Measurements from ENCODE around the gene TMC4. TPM values are rescaled to one million over a fixed set of nuclear protein-coding genes. Genes with fewer than 3 reads are reported as not detected.

The TMC4 gene
- polyA plus RNA-seq, 1 donor (not counting 4 experiments of a cell fraction or from before 2014, with no cell fraction given) = 1.5 TPM

DNA sequence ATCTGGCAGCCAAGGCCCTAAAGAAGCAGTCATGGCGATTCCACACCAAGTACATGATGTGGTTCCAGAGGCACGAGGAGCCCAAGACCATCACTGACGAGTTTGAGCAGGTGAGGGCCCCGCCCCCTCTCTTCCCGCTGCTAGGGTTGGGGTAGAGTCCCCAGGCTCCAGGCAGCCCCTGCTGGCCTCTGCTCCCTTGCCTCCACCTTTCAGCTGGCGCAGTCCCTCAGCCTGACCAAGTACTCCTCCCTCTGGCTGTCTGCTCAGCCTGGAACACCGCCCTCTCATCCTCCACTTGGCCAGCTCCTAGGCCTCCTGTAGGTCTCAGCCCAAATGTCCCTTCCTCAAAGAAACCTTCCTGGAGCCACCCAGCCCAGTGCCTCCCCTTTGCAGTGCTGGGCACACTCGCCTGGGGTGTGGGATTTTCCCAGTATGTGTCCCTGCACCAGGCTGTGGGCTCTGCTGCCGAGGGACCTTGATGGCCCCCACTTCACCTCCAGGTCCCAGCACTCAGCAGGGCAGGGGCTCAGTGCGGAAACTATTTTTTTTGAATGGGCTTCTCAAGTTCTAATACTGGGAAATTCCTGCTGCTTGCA is 19.1 kb downstream of the TMC4 start:
- TF ChIP-seq, protein P1, sequence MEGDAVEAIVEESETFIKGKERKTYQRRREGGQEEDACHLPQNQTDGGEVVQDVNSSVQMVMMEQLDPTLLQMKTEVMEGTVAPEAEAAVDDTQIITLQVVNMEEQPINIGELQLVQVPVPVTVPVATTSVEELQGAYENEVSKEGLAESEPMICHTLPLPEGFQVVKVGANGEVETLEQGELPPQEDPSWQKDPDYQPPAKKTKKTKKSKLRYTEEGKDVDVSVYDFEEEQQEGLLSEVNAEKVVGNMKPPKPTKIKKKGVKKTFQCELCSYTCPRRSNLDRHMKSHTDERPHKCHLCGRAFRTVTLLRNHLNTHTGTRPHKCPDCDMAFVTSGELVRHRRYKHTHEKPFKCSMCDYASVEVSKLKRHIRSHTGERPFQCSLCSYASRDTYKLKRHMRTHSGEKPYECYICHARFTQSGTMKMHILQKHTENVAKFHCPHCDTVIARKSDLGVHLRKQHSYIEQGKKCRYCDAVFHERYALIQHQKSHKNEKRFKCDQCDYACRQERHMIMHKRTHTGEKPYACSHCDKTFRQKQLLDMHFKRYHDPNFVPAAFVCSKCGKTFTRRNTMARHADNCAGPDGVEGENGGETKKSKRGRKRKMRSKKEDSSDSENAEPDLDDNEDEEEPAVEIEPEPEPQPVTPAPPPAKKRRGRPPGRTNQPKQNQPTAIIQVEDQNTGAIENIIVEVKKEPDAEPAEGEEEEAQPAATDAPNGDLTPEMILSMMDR (optimal IDR thresholded peaks at IDR 0.05 in 1 of 3, IDR thresholded peaks at IDR 0.05 in 1 of 3, conservative IDR thresholded peaks at IDR 0.05 in 1 of 3; ENCODE audit: extremely low read depth in 1 of 3, insufficient read depth in 2 of 3, low read length in 3 of 3) = no peak
- H3K4me3 ChIP-seq (ENCODE audit: control insufficient read depth in 2 of 3, extremely low read depth in 1 of 3, insufficient read depth in 2 of 3, low read depth in 1 of 3, low read length in 3 of 3) = no peak overlapping the region
- peaks cover 6% of the 10 kb centered on the region for H3K79me2 ChIP-seq (ENCODE audit: control insufficient read depth, insufficient read depth, low read length)
- no peak overlapping the region for H3K9ac ChIP-seq (ENCODE audit: control insufficient read depth, extremely low read depth, insufficient read depth, low read length)
- no peaks in the 10 kb centered on the region for H3K27me3 ChIP-seq (ENCODE audit: control insufficient read depth, extremely low read depth, insufficient read depth, low read length)
- H3K4me1 ChIP-seq (ENCODE audit: control insufficient read depth, extremely low read depth, insufficient read depth, low read length) = peaks cover 9% of the 10 kb centered on the region
- dilution Hi-C loops (cut with MboI; ENCODE audit: extremely low pct_ligation_motif_present, low sequenced_read_pairs) = no loop called here
- no peak overlapping the region for H3K4me2 ChIP-seq (ENCODE audit: control insufficient read depth, extremely low read depth, insufficient read depth, low read depth, low read length)
- H3K9me3 ChIP-seq (ENCODE audit: control insufficient read depth, low read depth, low read length) = no peaks in the 10 kb centered on the region
- H3K36me3 ChIP-seq (ENCODE audit: control insufficient read depth in 2 of 2, extremely low read depth in 1 of 2, insufficient read depth in 2 of 2, low read length in 2 of 2) = peaks cover 46 to 54% of the 10 kb centered on the region in 2 experiments
- FAIRE-seq (no peak), DNase-seq (ENCODE audit: low read depth, low spot score) (no peak)
- peaks cover 9% of the 10 kb centered on the region for H4K20me1 ChIP-seq (ENCODE audit: control insufficient read depth, extremely low read depth, insufficient read depth, low read length)
- H3K9me1 ChIP-seq (ENCODE audit: control insufficient read depth, extremely low read depth, insufficient read depth, low read length) = no peaks in the 10 kb centered on the region
- no peak overlapping the region for H2AFZ ChIP-seq (ENCODE audit: control insufficient read depth, low read length)
- no peak overlapping the region for H3K27ac ChIP-seq (ENCODE audit: control insufficient read depth, insufficient read depth, low read length)

DNA sequence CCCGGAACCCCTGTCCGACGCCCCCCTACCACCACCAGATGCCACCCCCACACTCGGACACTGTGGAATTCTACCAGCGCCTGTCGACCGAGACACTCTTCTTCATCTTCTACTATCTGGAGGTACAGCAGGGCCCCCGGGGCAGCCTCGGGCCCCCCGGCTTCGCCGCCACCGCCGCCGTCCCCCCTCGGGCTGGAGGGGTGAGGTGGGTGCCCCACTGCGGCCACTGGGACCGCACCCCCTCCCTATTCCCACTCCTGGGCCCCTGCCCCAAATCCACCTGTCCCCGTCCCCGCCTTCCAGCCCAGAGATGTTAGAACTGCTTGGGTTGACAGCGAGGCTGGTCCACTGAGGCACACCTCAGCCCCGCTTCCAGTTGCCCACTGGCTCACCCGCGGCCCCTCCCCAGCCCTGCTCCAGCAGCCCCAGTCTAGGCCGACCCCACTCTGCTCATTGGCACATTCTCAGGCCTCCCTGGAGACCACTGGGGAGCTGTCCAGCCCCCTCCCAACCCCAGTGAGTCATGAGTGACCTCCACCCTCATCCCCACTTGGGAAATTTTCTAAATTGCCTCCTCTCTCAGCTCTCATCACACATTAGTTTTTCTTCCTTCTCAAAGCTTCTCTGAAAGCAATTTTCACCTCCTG is 20.0 kb downstream of the TMC4 start:
- Histone ChIP-seq H3K4me2 (ENCODE audit: control insufficient read depth, extremely low read depth, insufficient read depth, low read depth, low read length) (no peak overlapping the region), H3K36me3 (ENCODE audit: control insufficient read depth in 2 of 2, extremely low read depth in 1 of 2, insufficient read depth in 2 of 2, low read length in 2 of 2) (peaks cover 47 to 54% of the 10 kb centered on the region in 2 experiments), H3K27me3 (ENCODE audit: control insufficient read depth, extremely low read depth, insufficient read depth, low read length) (no peaks in the 10 kb centered on the region), H4K20me1 (ENCODE audit: control insufficient read depth, extremely low read depth, insufficient read depth, low read length) (peaks cover 9% of the 10 kb centered on the region), H3K79me2 (ENCODE audit: control insufficient read depth, insufficient read depth, low read length) (peaks cover 1% of the 10 kb centered on the region), H2AFZ (ENCODE audit: control insufficient read depth, low read length) (no peak overlapping the region), H3K4me3 (ENCODE audit: control insufficient read depth in 2 of 3, extremely low read depth in 1 of 3, insufficient read depth in 2 of 3, low read depth in 1 of 3, low read length in 3 of 3) (no peak overlapping the region), H3K9ac (ENCODE audit: control insufficient read depth, extremely low read depth, insufficient read depth, low read length) (no peak overlapping the region), H3K4me1 (ENCODE audit: control insufficient read depth, extremely low read depth, insufficient read depth, low read length) (peaks cover under 1% of the 10 kb centered on the region), H3K27ac (ENCODE audit: control insufficient read depth, insufficient read depth, low read length) (no peak overlapping the region), H3K9me1 (ENCODE audit: control insufficient read depth, extremely low read depth, insufficient read depth, low read length) (no peaks in the 10 kb centered on the region), H3K9me3 (ENCODE audit: control insufficient read depth, low read depth, low read length) (no peaks in the 10 kb centered on the region)
- dilution Hi-C loops (cut with MboI; ENCODE audit: extremely low pct_ligation_motif_present, low sequenced_read_pairs) = no loop called here
- TF ChIP-seq, protein P1 (optimal IDR thresholded peaks at IDR 0.05 in 1 of 3, IDR thresholded peaks at IDR 0.05 in 1 of 3, conservative IDR thresholded peaks at IDR 0.05 in 1 of 3; ENCODE audit: extremely low read depth in 1 of 3, insufficient read depth in 2 of 3, low read length in 3 of 3) = no peak
- no peak for FAIRE-seq
- no peak for DNase-seq (ENCODE audit: low read depth, low spot score)
